HG03064 (cell line): ENCODE results near the gene DEDD2.

ENCODE experiments used
- ATAC-seq: cut with Tn5 transposase; IDR thresholded peaks from one replicate; pipeline ENCODE4 v1.9.1; 2021; ENCODE audit warnings: low read depth; ENCODE audit not compliant: unreplicated experiment

Gene DEDD2

DNA sequence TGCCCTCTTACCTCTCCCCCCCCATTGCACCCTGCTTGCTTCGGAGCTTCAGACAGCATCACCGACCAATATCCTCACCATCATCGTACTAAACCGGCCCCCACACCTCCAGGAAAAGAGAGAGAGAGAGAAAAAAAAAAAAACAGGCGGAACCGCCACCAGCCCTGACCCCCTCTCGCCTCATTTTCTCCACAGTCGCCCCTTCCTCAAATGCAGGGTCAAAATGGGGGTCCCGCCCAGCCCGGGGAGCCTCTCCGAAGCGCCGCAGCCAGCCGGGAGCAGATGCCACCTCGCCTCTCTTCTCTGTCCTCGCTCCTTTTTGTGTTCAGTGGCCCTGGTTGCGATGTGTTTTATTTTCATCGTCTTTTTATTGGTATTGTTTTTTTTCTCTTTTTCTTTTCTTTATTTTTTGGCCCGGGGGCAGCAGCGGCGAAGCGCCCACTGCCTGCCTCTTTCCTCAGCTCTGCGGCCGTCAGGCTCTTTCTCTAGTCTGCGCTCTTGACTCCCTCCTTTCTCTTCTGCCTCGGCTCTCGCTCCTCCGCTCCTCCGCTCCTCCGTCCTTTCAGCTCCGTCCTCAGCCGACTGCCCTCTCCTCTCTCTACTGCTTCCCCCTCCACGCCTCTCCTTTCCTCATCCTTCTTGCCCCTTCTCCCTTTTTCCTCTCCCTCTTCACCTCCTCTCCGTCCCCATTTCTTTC lies 41.4 kb downstream of the DEDD2 start:
- no peak for ATAC-seq

DNA sequence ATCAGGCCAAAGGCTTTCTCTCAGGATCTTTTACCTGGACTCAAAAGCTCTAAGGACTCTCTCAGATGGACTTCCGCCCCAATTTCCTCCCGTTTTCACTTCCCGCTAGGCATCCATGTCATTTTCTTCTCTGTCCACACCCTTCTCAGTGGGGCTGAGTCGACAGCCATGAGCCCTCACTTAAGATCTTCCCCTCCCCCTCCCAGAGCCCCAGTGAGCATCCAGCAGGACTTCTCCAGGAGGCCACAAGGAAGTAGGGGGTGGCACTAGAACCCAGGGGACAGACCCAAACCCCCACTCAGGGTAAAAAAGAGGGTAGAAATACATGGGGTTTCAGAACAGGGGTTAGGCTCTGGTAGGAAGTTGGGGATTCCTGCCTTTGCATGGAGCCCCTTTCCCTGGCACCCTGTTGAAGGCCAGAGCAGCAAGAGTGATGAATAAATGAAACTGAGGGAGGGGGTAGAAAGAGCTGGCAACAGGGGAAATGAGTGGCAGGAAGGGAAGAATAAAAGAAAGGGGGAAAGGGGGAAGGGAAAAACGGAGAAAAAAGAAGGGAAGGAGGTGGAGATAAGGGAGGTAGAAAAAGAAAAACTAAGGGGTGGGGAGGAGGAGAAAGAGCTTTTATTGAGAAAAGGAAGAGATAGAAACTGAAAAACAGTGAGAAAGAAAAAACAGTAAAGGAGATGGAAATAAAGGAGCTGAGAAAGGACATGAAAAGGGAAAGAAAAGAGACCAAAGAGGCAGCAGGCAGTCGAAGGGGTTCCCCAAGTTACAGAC lies 42.3 kb downstream of the DEDD2 start:
- no peak for ATAC-seq

DNA sequence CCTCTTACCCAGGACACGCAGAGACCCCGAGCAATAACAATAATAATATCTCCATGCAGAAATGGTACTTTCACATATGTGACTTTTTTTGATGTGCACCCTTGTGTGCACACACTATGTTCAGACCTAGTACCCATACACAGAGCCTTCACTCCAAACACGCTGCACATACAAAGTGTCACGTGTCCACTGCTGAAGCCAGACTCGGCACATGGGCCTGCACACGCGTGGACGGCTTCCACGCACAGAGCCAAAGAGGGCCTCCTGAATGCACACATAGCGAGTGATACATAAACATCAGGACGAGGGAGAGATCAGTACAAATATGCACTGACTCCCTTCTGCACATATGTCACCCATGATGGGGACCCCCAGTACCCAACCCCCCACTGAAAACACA lies 43.3 kb downstream of the DEDD2 start:
- ATAC-seq: no peak

DNA sequence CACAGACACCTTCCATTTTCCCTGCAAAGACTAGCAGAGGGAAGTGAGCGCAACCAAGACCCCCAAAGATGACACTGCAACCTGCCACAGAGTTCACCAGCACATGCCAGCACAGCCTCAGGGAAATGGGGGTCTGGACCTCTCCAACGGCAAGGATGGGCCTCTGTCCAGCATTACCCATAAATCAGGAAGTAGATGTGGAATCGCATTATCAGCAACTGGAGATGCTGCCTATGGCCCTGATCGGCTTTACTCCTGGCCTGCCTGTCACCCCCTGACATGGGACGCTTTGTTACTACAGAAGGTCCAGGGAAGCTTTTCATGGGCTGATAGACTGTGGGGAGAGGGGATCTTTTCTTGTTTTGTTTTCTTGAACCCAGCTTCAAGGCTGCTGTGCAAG lies 43.8 kb downstream of the DEDD2 start:
- ATAC-seq: no peak

DNA sequence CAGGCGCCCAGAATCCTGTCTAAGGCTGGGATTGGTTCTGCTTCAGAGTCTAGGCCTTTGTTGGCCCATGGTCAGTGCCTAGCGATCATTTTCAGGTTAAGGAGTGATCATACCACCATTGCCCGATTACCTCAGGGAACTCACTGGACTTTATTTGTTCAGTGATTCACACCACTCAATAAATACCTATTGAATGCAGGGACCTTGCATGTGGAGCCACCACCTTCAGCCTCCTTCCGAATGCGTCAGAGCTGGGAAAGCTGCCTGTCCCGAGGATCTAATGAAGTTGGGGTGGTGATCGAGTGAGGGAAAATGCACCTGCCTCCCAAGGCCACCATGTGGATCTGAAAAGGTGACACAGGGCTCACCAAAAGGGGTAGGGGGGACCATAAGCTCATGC lies 45.2 kb downstream of the DEDD2 start:
- no peak for ATAC-seq

DNA sequence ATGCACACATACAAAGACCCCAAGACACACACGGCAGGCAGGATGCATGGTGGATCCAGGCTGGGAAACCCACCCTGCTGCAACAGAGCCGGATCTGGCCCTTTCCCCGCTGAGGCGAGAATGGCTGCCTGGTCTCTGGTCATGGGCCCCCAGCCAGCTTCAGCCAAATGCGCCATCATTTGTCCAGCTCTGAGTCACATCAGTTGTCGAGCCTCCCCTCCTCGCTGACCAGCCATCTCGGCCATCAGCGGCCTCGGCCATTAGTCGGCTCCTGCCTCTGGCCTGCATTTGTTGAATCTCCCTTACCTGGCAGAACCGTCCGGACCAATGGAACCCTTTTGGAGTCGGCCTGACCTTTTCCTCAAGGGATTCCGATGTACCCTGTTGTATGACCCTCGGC lies 46.8 kb downstream of the DEDD2 start:
- no peak for ATAC-seq

DNA sequence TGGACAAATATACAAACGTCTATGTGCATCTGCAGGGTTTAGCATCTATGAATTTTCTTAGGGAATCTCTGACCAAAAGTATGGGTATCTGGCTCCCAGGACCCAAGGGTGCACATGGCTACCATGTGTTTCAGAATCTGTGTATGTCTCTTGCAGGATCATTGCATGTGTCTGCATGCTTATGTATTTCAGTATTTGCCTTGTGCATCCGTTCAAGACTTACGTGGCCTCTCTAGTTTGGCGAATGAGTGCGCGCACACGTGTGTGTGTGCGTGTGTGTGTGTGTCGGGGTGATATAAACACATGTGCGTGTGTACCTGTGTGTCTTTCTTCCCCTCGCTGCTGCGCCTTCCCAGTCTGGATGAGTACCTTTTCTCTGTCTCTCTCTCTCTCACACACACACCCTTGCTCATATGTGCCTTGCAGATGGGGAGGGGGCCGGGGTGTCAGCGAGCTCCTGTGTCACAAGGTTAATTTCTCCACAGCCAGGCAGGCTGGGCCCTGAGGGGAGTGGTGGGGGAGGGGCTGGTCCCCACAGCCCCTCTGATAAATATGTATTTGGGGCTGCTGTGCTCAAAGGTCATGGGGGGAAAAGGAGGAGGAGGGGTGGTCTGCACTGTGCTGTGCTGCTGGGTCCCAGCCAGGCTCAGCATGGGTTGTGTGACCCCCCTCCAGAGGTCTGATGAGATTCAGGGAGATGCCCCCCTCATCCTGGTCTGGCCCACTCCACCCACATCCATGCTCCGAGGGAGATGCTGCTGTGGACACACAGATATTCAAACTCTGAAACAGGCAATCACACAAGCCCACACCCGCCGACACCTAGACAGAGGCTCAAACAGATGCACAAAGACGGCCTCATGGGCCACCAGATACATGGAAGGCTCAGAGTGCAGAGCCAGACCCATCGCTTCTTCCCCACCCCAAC lies 47.7 kb downstream of the DEDD2 start:
- ATAC-seq: no peak

DNA sequence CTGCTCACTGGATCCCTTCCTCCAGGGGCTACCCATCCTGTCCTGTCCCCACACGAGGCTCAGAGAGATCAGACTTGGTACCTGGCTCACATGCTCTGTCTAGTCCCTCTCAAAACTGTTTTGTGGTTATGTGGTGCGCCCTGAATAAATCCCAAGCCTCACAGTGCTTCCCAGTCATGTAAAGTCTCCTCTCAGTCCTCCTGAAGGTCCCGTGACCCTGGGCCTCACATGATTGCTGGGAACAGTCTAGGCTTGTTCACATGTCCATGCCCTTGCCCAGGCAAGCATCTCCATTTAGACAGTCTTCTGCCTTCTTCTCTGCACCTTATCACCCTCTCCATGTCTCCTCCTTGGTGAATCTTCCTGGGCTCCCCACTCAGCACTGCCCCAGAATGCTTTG lies 49.3 kb downstream of the DEDD2 start:
- no peak for ATAC-seq

DNA sequence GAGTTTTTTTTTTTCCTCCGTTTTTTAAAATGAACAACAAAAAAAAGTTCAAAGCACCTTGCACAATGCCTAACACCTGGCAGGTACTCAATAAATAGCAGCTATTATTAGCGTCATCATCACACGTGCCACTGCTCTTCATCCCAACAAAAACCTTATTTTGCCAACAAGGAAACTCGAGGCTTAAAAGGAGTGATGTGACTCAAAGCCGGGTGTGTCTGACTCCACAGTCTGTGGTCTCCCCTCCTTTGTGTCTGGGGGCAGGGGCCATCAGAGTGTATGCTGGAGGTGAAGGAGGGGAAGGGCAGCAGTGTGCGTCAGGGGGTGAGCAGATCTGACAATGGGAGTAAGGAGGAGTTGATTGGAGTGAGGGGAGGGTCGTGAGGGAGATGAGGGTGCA lies 51.2 kb downstream of the DEDD2 start:
- ATAC-seq: no peak

DNA sequence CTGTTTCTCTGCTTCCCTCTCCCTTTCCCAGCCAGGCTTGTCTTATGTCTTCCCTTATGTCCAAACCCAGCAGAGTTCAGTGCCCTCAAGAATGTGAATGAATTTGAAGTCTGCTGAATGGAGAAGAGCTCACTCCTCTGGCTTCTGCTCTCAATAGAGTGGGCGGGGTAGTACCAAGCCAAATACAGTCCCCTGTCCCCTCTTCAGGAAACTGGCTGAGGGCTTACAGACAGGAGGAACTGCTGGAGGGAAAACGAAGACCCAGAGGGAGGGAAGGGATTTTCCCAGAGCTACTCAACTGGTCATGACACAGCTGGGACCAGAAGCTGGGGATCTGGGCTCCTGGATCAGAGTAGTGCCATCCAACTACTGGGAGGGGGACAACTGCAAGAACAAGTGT lies 52.3 kb downstream of the DEDD2 start:
- ATAC-seq: no peak

DNA sequence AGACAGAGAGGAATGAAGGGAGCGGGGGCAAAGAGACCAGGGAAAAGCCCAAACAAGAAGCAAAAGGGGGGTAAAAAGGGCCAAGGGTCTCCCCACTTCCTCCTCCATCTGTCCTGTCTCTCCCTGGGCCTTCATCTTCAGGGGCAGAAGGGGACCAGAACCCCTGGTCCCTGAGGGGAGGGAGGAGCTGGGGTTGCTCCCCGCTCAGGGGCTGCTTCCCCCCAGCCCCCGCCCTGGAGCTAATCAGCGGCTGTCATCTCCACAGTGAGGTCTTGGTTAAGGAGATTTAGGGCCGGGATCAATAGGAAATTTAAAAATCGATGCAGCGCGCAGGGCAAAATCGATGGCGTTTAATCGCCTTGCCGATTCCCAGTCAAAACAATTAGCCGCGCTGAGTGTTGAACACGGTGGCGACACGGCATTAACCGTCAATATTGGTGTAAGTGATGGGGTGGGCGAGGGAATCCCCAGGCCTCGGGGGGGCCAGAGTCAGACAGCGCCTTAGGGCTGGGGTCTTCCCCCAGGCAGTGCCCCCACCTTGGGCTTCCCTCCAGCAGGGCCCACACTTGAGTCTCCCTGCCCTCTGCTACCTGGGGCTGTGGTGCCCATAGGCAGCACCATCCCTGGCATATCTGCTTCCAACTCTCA lies 55.7 kb downstream of the DEDD2 start:
- no peak for ATAC-seq

DNA sequence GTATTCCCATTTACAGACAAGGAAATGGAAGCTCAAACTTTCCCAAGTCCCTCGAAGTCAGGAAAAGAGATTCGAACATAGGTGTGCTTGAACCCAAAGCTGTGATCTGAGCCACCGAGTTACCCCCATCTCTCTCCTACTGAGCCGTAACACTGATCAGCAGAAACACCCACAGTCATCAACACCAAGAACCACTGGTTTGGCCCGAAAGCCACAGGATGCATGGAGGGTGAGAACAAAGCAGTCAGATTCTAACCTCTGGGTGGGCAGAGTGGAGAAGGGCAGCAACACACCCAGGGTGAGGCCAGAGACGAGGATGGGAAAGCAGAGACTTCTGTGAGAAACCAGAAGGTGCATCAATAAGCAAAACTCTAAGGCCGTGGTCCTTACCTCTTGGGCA lies 57.5 kb downstream of the DEDD2 start:
- no peak for ATAC-seq

DNA sequence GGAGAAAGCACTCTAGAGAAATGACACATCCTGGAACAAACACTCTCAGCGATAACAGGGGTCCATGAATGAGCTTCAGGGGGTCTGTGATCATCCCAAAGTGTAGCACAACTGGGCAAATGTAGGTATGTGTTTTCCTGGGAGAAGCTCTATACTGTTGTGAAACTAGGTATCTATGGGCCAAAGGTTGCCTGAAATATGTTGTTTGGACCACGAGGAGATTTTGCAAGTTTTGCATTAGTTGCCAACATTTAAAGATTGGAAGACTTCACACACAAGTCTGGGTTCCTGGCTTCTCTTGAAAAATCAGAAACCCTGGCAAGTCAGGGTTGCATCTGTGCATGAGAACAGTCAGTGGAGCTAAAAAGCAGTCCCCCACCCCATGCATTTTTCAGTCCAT lies 58.6 kb downstream of the DEDD2 start:
- no peak for ATAC-seq

DNA sequence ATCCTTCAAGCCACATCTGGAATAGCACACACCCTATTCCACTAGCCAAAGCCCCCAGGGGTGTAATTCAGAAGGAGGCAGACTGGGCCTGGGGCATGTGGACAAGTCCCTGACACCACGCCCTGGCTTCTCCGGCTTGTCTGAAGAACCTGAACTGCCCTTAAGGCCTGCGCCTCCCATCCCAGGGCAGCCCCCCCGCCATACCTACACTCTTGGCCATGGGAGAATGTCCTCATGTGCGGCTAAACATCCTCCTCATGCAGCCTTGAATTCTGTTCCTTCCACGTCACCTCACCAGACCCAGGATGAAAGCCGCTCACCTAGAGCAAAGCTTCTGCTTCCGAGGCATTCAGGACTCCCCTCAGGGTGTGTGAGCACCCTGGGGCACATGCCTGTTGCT lies 60.9 kb downstream of the DEDD2 start:
- no peak for ATAC-seq

DNA sequence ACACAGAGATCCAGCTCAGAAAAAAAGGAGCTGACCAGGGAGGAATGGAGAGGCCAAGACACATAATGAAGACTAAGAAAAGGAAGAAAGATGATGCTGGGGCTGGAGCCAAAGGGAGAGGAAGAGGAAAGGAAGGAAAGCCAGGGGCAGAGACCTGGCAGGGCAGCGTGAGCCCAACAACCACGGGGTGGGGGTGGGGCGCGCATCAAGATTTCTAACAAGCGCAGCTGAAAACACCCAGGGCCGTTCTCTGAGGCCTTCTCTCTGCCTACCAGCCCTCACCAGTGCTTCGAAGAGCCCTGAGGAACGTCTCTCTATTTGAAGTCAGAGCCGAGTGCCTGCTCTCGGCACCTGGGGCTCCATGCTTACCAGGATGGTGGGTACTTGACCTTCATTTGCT lies 61.7 kb downstream of the DEDD2 start:
- ATAC-seq: no peak

DNA sequence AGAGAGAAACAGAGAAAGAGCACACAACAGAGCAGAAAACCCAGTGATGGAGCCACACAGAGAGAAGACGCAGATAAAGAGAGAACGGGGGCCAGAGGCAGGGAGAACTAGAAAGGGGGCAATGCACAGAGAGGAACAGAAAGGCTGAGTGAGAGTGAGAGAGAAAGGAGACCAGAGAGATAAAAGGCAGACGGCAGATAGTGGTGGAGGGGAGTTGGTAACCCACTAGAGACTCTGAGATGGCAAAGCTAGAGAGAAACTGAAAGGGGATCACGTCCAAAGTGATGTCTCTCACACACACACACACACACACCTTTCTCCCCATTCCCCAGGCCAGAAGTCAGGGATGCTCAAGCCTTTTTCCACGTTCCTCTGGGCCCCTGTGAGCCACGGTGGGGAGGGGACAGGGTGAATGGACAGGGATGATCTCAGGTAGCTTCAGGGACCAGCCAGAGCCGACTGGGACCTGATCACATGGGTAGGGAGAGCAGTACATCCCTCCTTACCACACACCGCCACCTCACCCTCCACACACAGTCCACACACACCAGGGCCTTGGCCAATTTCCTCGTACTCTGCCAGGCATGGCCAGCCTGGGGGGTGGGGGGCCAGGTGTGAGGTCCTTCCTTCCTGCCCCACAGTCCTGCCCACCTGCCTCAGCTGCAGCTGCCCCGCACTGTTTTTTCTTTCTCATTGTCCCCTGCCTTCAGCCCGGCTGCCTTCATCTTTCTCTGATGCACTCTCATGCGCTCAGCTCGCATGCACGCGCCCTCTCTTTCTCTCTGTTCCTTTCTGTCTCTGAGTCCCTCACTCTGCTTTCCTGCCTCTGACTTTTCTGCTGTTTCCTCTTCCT lies 62.8 kb downstream of the DEDD2 start:
- no peak for ATAC-seq

DNA sequence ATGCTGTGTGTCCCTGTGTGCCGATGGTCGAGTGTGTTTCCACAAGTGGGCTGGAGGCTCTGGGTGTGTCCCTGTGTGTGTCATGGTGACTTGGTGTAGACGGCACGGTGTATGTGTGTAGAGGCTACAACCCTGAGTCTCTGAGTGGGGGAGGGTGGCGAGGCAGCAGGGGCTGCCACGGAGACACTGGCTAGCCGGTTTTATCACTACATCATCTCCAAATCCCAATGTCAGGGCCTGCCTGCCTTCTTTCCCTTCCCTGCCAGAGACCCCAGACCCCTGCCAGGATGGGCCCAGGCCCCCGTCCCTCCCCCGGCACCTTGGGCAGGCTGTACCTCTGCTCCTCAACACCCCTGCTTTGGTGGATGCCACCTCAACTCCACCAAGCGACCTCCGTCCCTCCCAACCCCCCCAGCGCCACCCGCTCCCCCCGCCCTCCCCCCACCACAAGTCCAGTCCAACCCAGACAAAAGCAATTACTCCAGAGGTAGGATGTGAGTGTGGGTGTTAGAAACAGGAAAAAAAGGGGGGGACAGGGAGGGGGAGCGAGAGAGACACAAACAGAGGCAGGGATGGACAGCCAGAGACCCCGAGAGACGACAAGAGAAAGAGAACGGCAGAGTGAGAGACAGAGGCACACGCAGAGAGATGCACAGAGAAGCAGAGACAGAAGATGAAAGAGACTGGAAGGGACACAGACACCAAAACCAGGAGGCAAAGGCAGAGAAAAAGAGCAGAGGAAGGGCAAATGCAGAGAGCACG lies 63.6 kb downstream of the DEDD2 start:
- ATAC-seq: no peak

DNA sequence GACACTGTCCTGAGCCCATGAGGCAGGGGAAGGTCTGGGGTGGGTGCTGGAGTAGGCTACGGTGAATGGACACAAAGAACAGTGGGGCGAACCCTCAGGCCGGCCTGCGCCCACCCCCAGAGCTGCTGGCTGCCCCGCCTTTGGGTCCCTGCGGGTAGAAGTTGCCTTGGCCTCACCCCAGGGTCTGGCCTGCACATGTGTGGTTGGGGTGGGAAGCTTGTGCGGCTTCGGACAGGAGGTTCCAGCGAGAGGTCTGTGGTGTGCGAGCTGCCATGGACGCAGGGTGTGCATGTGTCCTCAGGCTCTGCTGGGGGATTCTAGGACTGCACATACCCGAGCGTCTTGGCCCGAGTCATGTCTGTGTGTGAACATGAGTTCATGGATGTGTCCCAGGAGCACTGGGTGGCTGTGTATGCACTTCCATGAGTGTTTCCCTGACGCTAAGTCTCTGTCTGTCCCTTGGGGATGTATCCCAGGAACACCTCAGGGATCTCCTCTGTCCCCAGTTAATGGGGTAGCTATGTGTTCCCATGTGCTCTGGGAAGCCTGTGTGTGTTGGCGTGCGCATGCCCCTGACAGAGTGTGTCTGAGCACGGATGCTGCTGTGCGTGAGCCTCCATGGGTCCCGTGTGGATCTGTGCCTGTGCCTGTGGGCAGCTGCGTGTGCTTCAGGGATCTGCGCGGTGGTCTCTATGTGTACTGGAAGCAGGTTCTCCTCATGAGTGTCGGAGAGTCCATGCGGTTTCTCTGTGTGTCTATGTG lies 64.4 kb downstream of the DEDD2 start:
- no peak for ATAC-seq
